IMR-90 (cell line): Measurements from ENCODE around the gene MYPN. TPM values are rescaled to one million over a fixed set of nuclear protein-coding genes. Genes with fewer than 3 reads are reported as not detected.
A peak's percentile ranks its signal among the peaks of the same experiment; 100 is the strongest.

Source experiments
- ATAC-seq: fragments of 200-7000 bp; cut with Tn5 transposase; 2 replicates; pipeline ENCODE4 v1.9.1; 2020; ENCODE audit warnings: low read depth, mild to moderate bottlenecking, moderate library complexity
- BruUV-seq: library from RNA; stranded (reverse); fragments of 400-500 nt; replicated peaks from 2 replicates; lab custom pipeline; 2021; lab: Mats Ljungman, UMichigan
- CTCF ChIA-PET: fragments of 300-600 bp; formaldehyde crosslinking; extraction: SDS; loops from one replicate; lab custom pipeline; 2021; ENCODE audit warnings: antibody characterized with exemption; lab: Yijun Ruan, JAX
- POLR2A ChIA-PET: fragments of 300-600 bp; sonication (Branson Sonifier 250); formaldehyde crosslinking; loops from one replicate; lab custom pipeline; 2022; ENCODE audit warnings: antibody characterized with exemption; ENCODE audit not compliant: unreplicated experiment; lab: Charles Lee
- DNase-seq: peaks from one replicate; pipeline ENCODE4 v3.0.0; 2013
- H2AFZ ChIP-seq: replicated peaks from 2 replicates; pipeline ENCODE3; 2013; ENCODE audit warnings: low read length, mild to moderate bottlenecking; ENCODE audit not compliant: poor library complexity
- H2AK5ac ChIP-seq: 2 replicates; pipeline ENCODE4 v1.6.1; 2013; ENCODE audit warnings: low read depth, low read length, inconsistent platforms
- H2AK9ac ChIP-seq: replicated peaks from 2 replicates; pipeline ENCODE3; 2013; ENCODE audit warnings: mild to moderate bottlenecking, low read depth, low read length, moderate library complexity; ENCODE audit not compliant: poor library complexity
- H2BK120ac ChIP-seq: 2 replicates; pipeline ENCODE4 v1.6.1; 2013; ENCODE audit warnings: low read depth, low read length, inconsistent platforms
- H2BK15ac ChIP-seq: 3 replicates; pipeline ENCODE4 v1.6.1; 2013; ENCODE audit warnings: low read depth, low read length, inconsistent platforms
- H2BK20ac ChIP-seq: 2 replicates; pipeline ENCODE4 v1.6.1; 2013; ENCODE audit warnings: low read depth, mild to moderate bottlenecking, inconsistent platforms, low read length, moderate library complexity
- H2BK5ac ChIP-seq: 2 replicates; pipeline ENCODE4 v1.6.1; 2013; ENCODE audit warnings: mild to moderate bottlenecking, low read depth, low read length, inconsistent platforms; ENCODE audit not compliant: poor library complexity, severe bottlenecking
- H3K14ac ChIP-seq: replicated peaks from 2 replicates; pipeline ENCODE4 v1.6.1; 2013; ENCODE audit warnings: low read depth, low read length, inconsistent platforms
- H3K18ac ChIP-seq: 2 replicates; pipeline ENCODE4 v1.6.1; 2013; ENCODE audit warnings: low read depth, low read length, control low read depth
- H3K23ac ChIP-seq: 2 replicates; pipeline ENCODE4 v1.6.1; 2013; ENCODE audit warnings: low read depth, low read length, inconsistent platforms
- H3K27ac ChIP-seq: 2 replicates; pipeline ENCODE4 v1.5.1; 2013; ENCODE audit warnings: mild to moderate bottlenecking, control low read depth, low read length; ENCODE audit not compliant: insufficient read depth
- H3K27me3 ChIP-seq: 2 replicates; pipeline ENCODE4 v1.6.1; 2013; ENCODE audit warnings: low read length; ENCODE audit not compliant: control insufficient read depth, insufficient read depth
- H3K36me3 ChIP-seq: 2 replicates; pipeline ENCODE4 v1.6.1; 2013; ENCODE audit warnings: low read length, mixed read lengths; ENCODE audit not compliant: control insufficient read depth, insufficient read depth
- H3K4ac ChIP-seq: 2 replicates; pipeline ENCODE4 v1.6.1; 2013; ENCODE audit warnings: low read depth, low read length, inconsistent platforms
- H3K4me1 ChIP-seq: 2 replicates; pipeline ENCODE4 v1.6.1; 2013; ENCODE audit warnings: low read length, mixed read lengths; ENCODE audit not compliant: control insufficient read depth, insufficient read depth
- H3K4me2 ChIP-seq: 2 replicates; pipeline ENCODE4 v1.6.1; 2013; ENCODE audit warnings: low read depth, mild to moderate bottlenecking, control low read depth, low read length, moderate library complexity
- H3K4me3 ChIP-seq: 2 replicates; pipeline ENCODE4 v1.5.1; 2013; ENCODE audit warnings: low read depth, mild to moderate bottlenecking, control low read depth, low read length, moderate library complexity; ENCODE audit not compliant: insufficient read depth
- H3K56ac ChIP-seq: 2 replicates; pipeline ENCODE4 v1.6.1; 2013; ENCODE audit warnings: low read length, inconsistent platforms; ENCODE audit not compliant: insufficient read depth; ENCODE audit errors: extremely low read depth
- H3K79me1 ChIP-seq, 2 experiments: 2 replicates each; pipeline ENCODE4 v1.6.1; 2013; ENCODE audit warnings: low read length in 2 of 2, inconsistent platforms in 1 of 2, low read depth in 1 of 2
- H3K9ac ChIP-seq: 2 replicates; pipeline ENCODE4 v1.6.1; 2013; ENCODE audit warnings: low read depth, low read length, control low read depth
- H3K9me1 ChIP-seq: 2 replicates; pipeline ENCODE4 v1.6.1; 2013; ENCODE audit warnings: low read length, inconsistent platforms; ENCODE audit not compliant: insufficient read depth
- H3K9me3 ChIP-seq: 2 replicates; pipeline ENCODE4 v1.6.1; 2013; ENCODE audit warnings: low read length; ENCODE audit not compliant: control insufficient read depth, insufficient read depth
- H4K20me1 ChIP-seq: 2 replicates; pipeline ENCODE4 v1.6.1; 2013; ENCODE audit warnings: low read length, inconsistent platforms; ENCODE audit not compliant: insufficient read depth
- H4K5ac ChIP-seq: 2 replicates; pipeline ENCODE4 v1.6.1; 2013; ENCODE audit warnings: mild to moderate bottlenecking, low read depth, low read length, control low read depth
- H4K8ac ChIP-seq, 2 experiments: 2 replicates each; pipeline ENCODE4 v1.6.1; 2013; ENCODE audit warnings: low read depth in 2 of 2, low read length in 2 of 2, control low read depth in 1 of 2, inconsistent platforms in 1 of 2
- H4K91ac ChIP-seq: 2 replicates; pipeline ENCODE4 v1.6.1; 2013; ENCODE audit warnings: low read depth, low read length, inconsistent platforms; ENCODE audit not compliant: insufficient read depth
- FOS ChIP-seq: fragments of 150-350 bp; IDR thresholded peaks from 2 replicates; pipeline ENCODE4 v1.6.1; 2016; ENCODE audit warnings: low read depth, low read length
- MAFK ChIP-seq: IDR thresholded peaks from 2 replicates; pipeline ENCODE4 v1.6.1; 2012; ENCODE audit warnings: low read depth, low read length, improper control_type of control experiment
- WGBS, 2 experiments: methylation state at CpG; one replicate each; pipeline versions ENCODE4 v1.1.5 to v1.1.7; 2013; ENCODE audit warnings: missing lambda C conversion rate in 2 of 2; ENCODE audit not compliant: insufficient read length in 1 of 2; ENCODE audit errors: extremely low coverage in 2 of 2; 5-methylcytosine and 5-hydroxymethylcytosine counted together
- dilution Hi-C: fragments of 300-500 bp; cut with HindIII; formaldehyde crosslinking; loops from one replicate; pipeline ENCODE4 v1.14.3; 2018; ENCODE audit warnings: low sequenced_read_pairs; ENCODE audit not compliant: unreplicated experiment
- in situ Hi-C: fragments of 300-500 bp; cut with MboI; formaldehyde crosslinking; loops from 3 replicates; pipeline ENCODE4 v1.14.3; 2019; ENCODE audit warnings: low sequenced_read_pairs, inconsistent platforms, mixed read lengths
- intact Hi-C: fragments of 100-400 bp; cut with micrococcal nuclease; formaldehyde crosslinking; loops from 2 replicates; pipeline ENCODE4 v1.10.0; 2022
- polyA plus RNA-seq, 3 experiments: library from polyadenylated mRNA; depleted of rRNA; stranded (reverse); fragments of >200 nt; gene quantifications; 2 replicates each; pipeline ENCODE4 v1.2.3, GENCODE V29; 2012; ENCODE audit warnings: low replicate concordance in 1 of 3
- total RNA-seq: library from RNA; depleted of rRNA; stranded (reverse); fragments of >200 nt; gene quantifications from 2 replicates; pipeline ENCODE4 v1.2.3, GENCODE V29; 2012

Gene MYPN
- total and polyA plus RNA-seq, 2 of the 4 experiments (the other 2 are of a cell fraction): 7.8 to 13.1 TPM

DNA sequence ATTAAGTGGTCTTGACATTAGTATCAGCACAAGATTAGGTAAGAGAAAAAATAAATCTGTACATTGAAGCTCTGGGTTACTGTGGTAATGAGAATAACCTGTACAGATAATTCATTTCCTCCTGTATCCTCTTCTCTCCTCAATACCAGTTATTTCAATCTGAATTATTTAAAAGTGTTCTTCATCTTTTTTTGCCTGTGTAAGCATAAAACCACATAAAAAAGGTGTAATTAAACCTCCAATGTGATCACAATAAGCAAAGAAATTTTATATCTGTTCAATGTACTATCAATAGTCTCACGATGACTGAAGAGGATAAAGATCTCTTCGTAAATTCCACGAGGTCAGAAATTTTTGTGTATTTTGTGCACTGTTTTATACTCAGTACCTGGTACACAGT, 1.2 kb upstream of the MYPN start:
- ChIA-PET POLR2A (no interaction called here), CTCF (interaction anchor here (0.6 kb wide), 1 partner anchor 194 kb away, joined by 3 read pairs; no protein-coding TSS in a partner anchor)
- Histone ChIP-seq H3K18ac (peak overlapping the region; percentile 82; the same call in 1 of the 2 replicates), H3K27ac (no peak overlapping the region), H2BK120ac (no peak overlapping the region), H3K4me3 (no peak overlapping the region), H3K9me1 (peaks cover 3% of the 10 kb centered on the region; the same call in 1 of the 2 replicates), H3K23ac (no peak overlapping the region), H2BK5ac (peak overlapping the region; percentile 60), H3K4me1 (peaks cover 12% of the 10 kb centered on the region), H3K9me3 (no peaks in the 10 kb centered on the region), H4K8ac (peak overlapping the region in 1 of 2 experiments; percentile 30; a peak in 1 of 4 replicates), H3K4me2 (no peak overlapping the region), H3K27me3 (no peaks in the 10 kb centered on the region), H2AFZ (no peak overlapping the region), H2BK15ac (no peak overlapping the region), H3K9ac (no peak overlapping the region), H3K36me3 (no peaks in the 10 kb centered on the region), H3K14ac (no peak overlapping the region; the same call in 1 of the 2 replicates), H2BK20ac (peak overlapping the region; percentile 69; the same call in 1 of the 2 replicates), H3K79me1 (peaks cover 4 to 19% of the 10 kb centered on the region in 2 experiments; a peak in 3 of 4 replicates), H3K56ac (no peak overlapping the region), H4K91ac (no peak overlapping the region), H3K4ac (peak overlapping the region; percentile 50; the same call in 1 of the 2 replicates), H2AK9ac (no peak overlapping the region), H4K5ac (no peak overlapping the region), H4K20me1 (no peaks in the 10 kb centered on the region), H2AK5ac (no peak overlapping the region)
- in situ Hi-C loops: no loop called here
- dilution Hi-C loops: no loop called here
- TF ChIP-seq MAFK: peak; percentile 84
- TF ChIP-seq FOS: no peak
- BruUV-seq: no TSS peak
- no peak for ATAC-seq
- intact Hi-C loops: no loop called here
- WGBS, 2 experiments: no CpG with 5 or more reads among the region's 3 CpGs
- DNase-seq: no peak
